Activated gamma-delta T cell treated with Interleukin-2 at 50 U/mL for 16 hours (primary cell): ENCODE results near the gene DKK3.

Experiments
- DNase-seq: peaks from one replicate; pipeline ENCODE4 v3.0.0-alpha.2; 2020

Gene DKK3

GRCh38 chr11:11966354-11966741, 42.1 kb downstream of the DKK3 start:
- no peak for DNase-seq

- DNase-seq: no peak
Measured at GRCh38 chr11:11965656-11966353, 42.6 kb downstream of the DKK3 start.

- DNase-seq: no peak
Measured at GRCh38 chr11:11965192-11965591, 43.2 kb downstream of the DKK3 start.

GRCh38 chr11:11964774-11965150, 43.7 kb downstream of the DKK3 start:
- DNase-seq: no peak

- DNase-seq: no peak
Measured at GRCh38 chr11:11963842-11964773, 44.3 kb downstream of the DKK3 start.

GRCh38 chr11:11963067-11963466, 45.4 kb downstream of the DKK3 start:
- DNase-seq: no peak

GRCh38 chr11:11961399-11962028, 46.9 kb downstream of the DKK3 start:
- no peak for DNase-seq

GRCh38 chr11:11960687-11961086, 47.7 kb downstream of the DKK3 start:
- DNase-seq: peak; percentile 22

GRCh38 chr11:11959601-11960000, 48.8 kb downstream of the DKK3 start:
- DNase-seq: no peak

- DNase-seq: no peak
Measured at GRCh38 chr11:11958403-11959231, 49.8 kb downstream of the DKK3 start.

GRCh38 chr11:11956006-11956405, 52.4 kb downstream of the DKK3 start:
- no peak for DNase-seq

- no peak for DNase-seq
Measured at GRCh38 chr11:11952036-11952435, 56.4 kb downstream of the DKK3 start.

- no peak for DNase-seq
Measured at GRCh38 chr11:11949482-11949881, 58.9 kb downstream of the DKK3 start.

GRCh38 chr11:11948242-11948947, 60.0 kb downstream of the DKK3 start:
- no peak for DNase-seq

GRCh38 chr11:11947825-11948224, 60.6 kb downstream of the DKK3 start:
- DNase-seq: no peak

- DNase-seq: no peak
Measured at GRCh38 chr11:11946878-11947277, 61.5 kb downstream of the DKK3 start.

GRCh38 chr11:11946180-11946579, 62.2 kb downstream of the DKK3 start:
- DNase-seq: no peak

- no peak for DNase-seq
Measured at GRCh38 chr11:11944444-11944843, 64.0 kb downstream of the DKK3 start.

GRCh38 chr11:11942668-11943067, 65.8 kb downstream of the DKK3 start:
- no peak for DNase-seq

- DNase-seq: no peak
Measured at GRCh38 chr11:11940551-11940950, 67.9 kb downstream of the DKK3 start.

- no peak for DNase-seq
Measured at GRCh38 chr11:11937957-11938356, 70.5 kb downstream of the DKK3 start.

- no peak for DNase-seq
Measured at GRCh38 chr11:11937433-11937832, 71.0 kb downstream of the DKK3 start.
